Measurements from ENCODE around the gene HUNK. TPM values are rescaled to one million over a fixed set of nuclear protein-coding genes. Genes with fewer than 3 reads are reported as not detected.

Gene HUNK
- total RNA-seq, 1 donor from 2014 or later = 44.0 TPM

DNA sequence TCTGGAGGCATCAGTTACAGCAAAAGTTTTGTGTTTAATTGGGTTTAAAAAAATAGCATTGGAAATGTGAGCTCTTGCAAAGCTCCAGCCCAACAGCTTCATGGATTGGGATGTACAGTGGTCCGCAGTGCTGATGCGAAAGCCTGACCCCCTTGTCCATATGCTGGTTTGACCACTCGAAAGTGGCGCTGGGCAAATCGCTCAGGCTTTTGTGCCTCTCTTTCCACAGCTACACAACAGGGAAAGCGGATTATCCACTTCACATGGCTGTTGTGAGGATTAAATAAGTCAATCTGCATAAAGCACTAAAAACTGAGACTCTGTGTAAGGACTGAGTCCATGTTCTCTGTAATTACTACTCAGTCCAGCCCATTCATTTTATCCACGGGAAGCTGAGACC lies 57.2 kb downstream of the HUNK start:
- no peak for DNase-seq (ENCODE audit: extremely low spot score, unreplicated experiment)
- Mint-ChIP-seq H3K4me1 (ENCODE audit: unreplicated experiment) (peaks cover 47% of the 10 kb centered on the region), H3K4me3 (peak overlapping the region; percentile 67), H3K36me3 (peaks cover 26% of the 10 kb centered on the region), H3K27ac (peak overlapping the region; percentile 24), H3K9me3 (peaks cover 5% of the 10 kb centered on the region), H3K27me3 (no peaks in the 10 kb centered on the region)
- TF ChIP-seq, protein P1, sequence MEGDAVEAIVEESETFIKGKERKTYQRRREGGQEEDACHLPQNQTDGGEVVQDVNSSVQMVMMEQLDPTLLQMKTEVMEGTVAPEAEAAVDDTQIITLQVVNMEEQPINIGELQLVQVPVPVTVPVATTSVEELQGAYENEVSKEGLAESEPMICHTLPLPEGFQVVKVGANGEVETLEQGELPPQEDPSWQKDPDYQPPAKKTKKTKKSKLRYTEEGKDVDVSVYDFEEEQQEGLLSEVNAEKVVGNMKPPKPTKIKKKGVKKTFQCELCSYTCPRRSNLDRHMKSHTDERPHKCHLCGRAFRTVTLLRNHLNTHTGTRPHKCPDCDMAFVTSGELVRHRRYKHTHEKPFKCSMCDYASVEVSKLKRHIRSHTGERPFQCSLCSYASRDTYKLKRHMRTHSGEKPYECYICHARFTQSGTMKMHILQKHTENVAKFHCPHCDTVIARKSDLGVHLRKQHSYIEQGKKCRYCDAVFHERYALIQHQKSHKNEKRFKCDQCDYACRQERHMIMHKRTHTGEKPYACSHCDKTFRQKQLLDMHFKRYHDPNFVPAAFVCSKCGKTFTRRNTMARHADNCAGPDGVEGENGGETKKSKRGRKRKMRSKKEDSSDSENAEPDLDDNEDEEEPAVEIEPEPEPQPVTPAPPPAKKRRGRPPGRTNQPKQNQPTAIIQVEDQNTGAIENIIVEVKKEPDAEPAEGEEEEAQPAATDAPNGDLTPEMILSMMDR (conservative IDR thresholded peaks at IDR 0.05) = no peak

DNA sequence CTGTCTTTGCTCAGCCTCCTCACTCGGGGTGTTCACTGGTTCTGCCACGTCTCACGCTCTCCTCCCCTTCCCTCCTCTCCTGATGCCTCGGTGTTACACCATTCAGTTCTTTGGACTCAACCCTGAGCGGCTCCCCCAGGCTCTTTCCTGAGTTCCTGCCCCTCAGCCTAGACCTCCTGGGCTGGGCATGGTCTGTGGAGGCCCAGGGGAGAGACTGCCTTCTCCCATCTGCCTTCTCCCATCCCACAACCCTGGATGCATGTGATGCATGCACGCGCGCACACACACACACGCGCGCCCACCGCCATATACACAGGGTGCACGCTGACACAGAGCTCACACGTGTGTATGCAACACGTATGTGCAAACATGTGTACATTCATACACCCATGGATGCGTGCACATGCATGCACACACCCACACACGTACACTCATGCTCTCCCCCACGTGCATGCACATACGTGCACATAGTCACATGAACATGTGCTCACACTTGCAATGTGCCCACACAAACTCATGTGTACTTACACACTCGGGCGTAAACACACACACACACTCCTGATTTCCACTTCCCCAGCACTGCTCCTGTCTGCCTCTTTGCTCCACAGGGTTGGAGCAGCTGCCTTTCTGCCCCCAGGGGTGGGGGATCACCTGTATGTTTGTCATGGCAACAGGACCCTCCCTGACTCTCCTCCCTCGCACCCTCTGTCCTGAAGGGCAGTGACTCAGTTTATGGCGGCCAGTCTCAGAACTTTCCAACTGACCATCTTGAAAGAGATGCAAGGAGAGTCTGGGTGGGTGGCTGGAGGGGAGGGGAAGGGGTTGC lies 59.0 kb downstream of the HUNK start:
- no peak for DNase-seq (ENCODE audit: extremely low spot score, unreplicated experiment)
- H3K4me1 Mint-ChIP-seq (ENCODE audit: unreplicated experiment) = peaks cover 50% of the 10 kb centered on the region
- no peaks in the 10 kb centered on the region for H3K27me3 Mint-ChIP-seq
- peak overlapping the region; percentile 46 for H3K27ac Mint-ChIP-seq
- H3K36me3 Mint-ChIP-seq = peaks cover 23% of the 10 kb centered on the region
- TF ChIP-seq, protein P1 (conservative IDR thresholded peaks at IDR 0.05) = no peak
- H3K9me3 Mint-ChIP-seq = no peaks in the 10 kb centered on the region
- peak overlapping the region; percentile 15 for H3K4me3 Mint-ChIP-seq

DNA sequence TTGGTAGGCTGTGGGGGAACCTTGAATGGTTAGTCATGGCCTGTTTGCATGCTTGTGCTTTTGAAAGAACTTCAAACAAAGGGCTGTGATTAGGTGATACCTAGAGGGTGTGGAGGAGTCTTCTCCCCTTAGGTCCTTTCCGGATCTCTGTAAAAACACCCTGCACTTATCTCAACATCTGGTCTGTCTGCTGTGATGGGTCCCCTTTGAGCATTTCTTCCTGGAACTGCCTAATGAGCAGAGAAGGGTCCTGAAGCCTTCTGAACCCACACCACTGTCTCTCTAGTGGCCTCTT lies 59.6 kb downstream of the HUNK start:
- Mint-ChIP-seq H3K4me1 (ENCODE audit: unreplicated experiment) (peaks cover 50% of the 10 kb centered on the region), H3K27ac (peak overlapping the region; percentile 46)
- DNase-seq (ENCODE audit: extremely low spot score, unreplicated experiment) = no peak

DNA sequence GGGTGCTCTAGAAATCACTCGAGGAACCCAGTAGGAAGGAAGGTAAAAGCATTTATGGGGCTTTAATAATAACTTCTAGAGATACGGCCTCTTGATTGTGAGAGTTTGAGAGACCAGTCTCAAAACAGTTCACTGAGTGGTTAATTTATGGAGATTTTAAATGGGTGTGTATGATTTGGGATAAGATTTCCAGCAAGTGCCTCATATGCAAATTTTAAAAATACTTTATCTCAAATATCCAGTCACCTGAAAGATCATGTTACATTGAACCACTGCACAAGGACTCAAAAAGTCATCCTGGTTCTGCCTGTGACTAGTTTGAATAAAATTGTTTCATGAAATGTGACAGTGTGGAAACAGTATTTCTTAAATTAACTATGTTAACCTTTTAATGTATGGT lies 64.5 kb downstream of the HUNK start:
- Mint-ChIP-seq H3K4me1 (ENCODE audit: unreplicated experiment) (peaks cover 26% of the 10 kb centered on the region), H3K9me3 (no peaks in the 10 kb centered on the region), H3K27ac (no peak overlapping the region), H3K4me3 (no peak overlapping the region), H3K27me3 (no peaks in the 10 kb centered on the region), H3K36me3 (peaks cover 39% of the 10 kb centered on the region)
- TF ChIP-seq, protein P1 (conservative IDR thresholded peaks at IDR 0.05) = no peak
- no peak for DNase-seq (ENCODE audit: extremely low spot score, unreplicated experiment)

More for the DNA sequence above, 59.6 kb downstream of the HUNK start:
- Mint-ChIP-seq H3K36me3 (peaks cover 23% of the 10 kb centered on the region), H3K9me3 (no peaks in the 10 kb centered on the region), H3K27me3 (no peaks in the 10 kb centered on the region), H3K4me3 (no peak overlapping the region)
- TF ChIP-seq, protein P1 (conservative IDR thresholded peaks at IDR 0.05) = no peak

DNA sequence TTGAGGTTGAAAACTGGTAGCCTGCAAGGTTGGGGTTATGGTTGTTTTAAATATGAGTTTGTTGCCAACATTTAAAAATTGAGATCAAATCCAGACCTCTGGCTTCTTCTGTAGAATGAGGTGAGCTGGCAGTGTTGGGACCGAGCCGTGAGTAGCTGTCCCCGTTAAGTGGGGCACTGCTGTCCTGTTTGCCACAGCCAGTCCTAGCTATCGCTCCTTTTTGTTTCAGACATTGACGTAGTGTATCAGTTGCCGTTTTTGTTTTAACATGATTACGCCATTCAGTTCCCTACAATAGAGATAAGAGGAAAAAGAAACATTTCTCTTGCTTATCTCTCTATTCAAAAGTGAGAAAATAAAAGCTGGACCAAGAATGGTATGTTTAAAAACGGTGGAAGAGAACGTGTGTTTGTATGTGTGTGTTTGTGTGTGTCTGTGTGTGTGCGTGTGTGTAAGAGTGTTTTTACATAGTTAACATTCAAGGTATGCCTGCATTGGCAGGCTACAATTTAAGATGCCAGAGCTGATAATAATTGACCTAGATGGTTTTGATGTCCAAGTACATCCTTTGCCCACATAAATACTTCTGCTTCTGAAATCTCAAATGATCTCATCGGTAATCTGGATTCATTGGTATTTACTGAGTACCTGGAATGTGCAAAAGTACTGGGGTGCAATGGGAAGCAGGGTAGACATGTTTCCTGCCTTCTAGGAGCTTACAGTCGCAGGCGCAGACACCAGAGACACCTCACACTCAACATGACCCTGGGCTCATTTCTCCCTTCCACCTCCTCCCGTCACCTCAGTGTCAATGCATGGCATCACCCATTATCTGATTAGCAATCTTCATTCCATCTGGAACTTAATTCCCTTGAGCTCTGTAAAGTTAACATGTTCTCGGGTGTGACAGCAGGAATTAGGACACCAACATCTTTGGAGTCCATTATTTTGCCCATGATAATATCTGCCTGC lies 65.8 kb downstream of the HUNK start:
- no peak overlapping the region for H3K27ac Mint-ChIP-seq
- no peaks in the 10 kb centered on the region for H3K9me3 Mint-ChIP-seq
- no peaks in the 10 kb centered on the region for H3K27me3 Mint-ChIP-seq
- DNase-seq (ENCODE audit: extremely low spot score, unreplicated experiment) = no peak
- peaks cover 27% of the 10 kb centered on the region for H3K4me1 Mint-ChIP-seq (ENCODE audit: unreplicated experiment)
- H3K4me3 Mint-ChIP-seq = no peak overlapping the region
- H3K36me3 Mint-ChIP-seq = peaks cover 39% of the 10 kb centered on the region
- TF ChIP-seq, protein P1 (conservative IDR thresholded peaks at IDR 0.05) = no peak
